Hepatocyte (in vitro differentiated cells): Measurements from ENCODE around the gene TWNK. TPM values are rescaled to one million over a fixed set of nuclear protein-coding genes. Genes with fewer than 3 reads are reported as not detected.

Source experiments
- DNase-seq: peaks from one replicate; pipeline ENCODE4 v3.0.0-alpha.2; 2016; ENCODE audit warnings: low spot score
- H2AFZ ChIP-seq: fragments of 200-600 bp; sonication (generic); 2 replicates; pipeline ENCODE4 v1.6.0; 2016; ENCODE audit warnings: antibody characterized with exemption, mild to moderate bottlenecking
- H3K27ac ChIP-seq: fragments of 200-600 bp; sonication (generic); 2 replicates; pipeline ENCODE4 v1.5.1; 2016; ENCODE audit warnings: mild to moderate bottlenecking
- H3K27me3 ChIP-seq: fragments of 200-600 bp; sonication (generic); 2 replicates; pipeline ENCODE4 v1.6.1; 2016
- H3K36me3 ChIP-seq: fragments of 200-600 bp; sonication (generic); replicated peaks from 2 replicates; pipeline ENCODE4 v1.5.1; 2016; ENCODE audit warnings: low read depth; ENCODE audit not compliant: insufficient read depth
- H3K4me1 ChIP-seq: fragments of 200-600 bp; sonication (generic); 2 replicates; pipeline ENCODE4 v1.5.1; 2016; ENCODE audit warnings: mild to moderate bottlenecking, moderate library complexity; ENCODE audit not compliant: insufficient read depth
- H3K4me2 ChIP-seq: fragments of 200-600 bp; sonication (generic); 2 replicates; pipeline ENCODE4 v1.6.0; 2016
- H3K4me3 ChIP-seq: fragments of 200-600 bp; sonication (generic); 2 replicates; pipeline ENCODE4 v1.5.1; 2016; ENCODE audit warnings: mild to moderate bottlenecking
- H3K79me2 ChIP-seq: fragments of 200-600 bp; sonication (generic); 2 replicates; pipeline ENCODE4 v1.6.0; 2017; ENCODE audit warnings: mild to moderate bottlenecking
- H3K9me2 ChIP-seq: fragments of 200-600 bp; sonication (generic); replicated peaks from 2 replicates; pipeline ENCODE4 v1.6.0; 2017; ENCODE audit warnings: mild to moderate bottlenecking; ENCODE audit not compliant: insufficient read depth
- H3K9me3 ChIP-seq: fragments of 200-600 bp; sonication (generic); 2 replicates; pipeline ENCODE4 v1.5.1; 2016; ENCODE audit warnings: low read depth, mild to moderate bottlenecking
- H4K20me1 ChIP-seq: fragments of 200-600 bp; sonication (generic); 2 replicates; pipeline ENCODE4 v1.6.0; 2016; ENCODE audit warnings: mild to moderate bottlenecking; ENCODE audit not compliant: insufficient read depth, poor library complexity, severe bottlenecking
- EZH2 ChIP-seq: fragments of 200-600 bp; sonication (generic); IDR thresholded peaks from 2 replicates; pipeline ENCODE4 v1.6.1; 2016; ENCODE audit warnings: antibody characterized with exemption, mild to moderate bottlenecking, borderline replicate concordance
- EZH2phosphoT487 ChIP-seq: fragments of 200-600 bp; sonication (generic); IDR thresholded peaks from one replicate; pipeline ENCODE4 v1.6.1; 2018; ENCODE audit warnings: antibody characterized with exemption, mild to moderate bottlenecking, low read depth, moderate library complexity; ENCODE audit not compliant: unreplicated experiment, severe bottlenecking
- WGBS: methylation state at CpG from one replicate; pipeline ENCODE4 v1.1.6; 2016; ENCODE audit warnings: low lambda C conversion rate; ENCODE audit errors: missing lambda C conversion rate; 5-methylcytosine and 5-hydroxymethylcytosine counted together
- polyA plus RNA-seq: library from polyadenylated mRNA; unstranded; fragments of >200 nt; fragmentation: Nextera tagmentation; extraction: Ambion mirVana; gene quantifications from 2 replicates; pipeline ENCODE4 v1.2.1, GENCODE V29; 2016
- total RNA-seq: library from RNA; depleted of rRNA; stranded (reverse); fragments of >200 nt; gene quantifications from 2 replicates; pipeline ENCODE4 v1.2.3, GENCODE V29; 2014
- TF ChIP-seq, protein P1 (sequence below): fragments of 200-600 bp; sonication (generic); IDR thresholded peaks from 2 replicates; pipeline ENCODE4 v1.5.1; 2016; ENCODE audit warnings: antibody characterized with exemption, mild to moderate bottlenecking; ENCODE audit not compliant: poor library complexity

Gene TWNK
- total and polyA plus RNA-seq, 2 experiments from 2014 or later: 4.0 to 5.0 TPM

DNA sequence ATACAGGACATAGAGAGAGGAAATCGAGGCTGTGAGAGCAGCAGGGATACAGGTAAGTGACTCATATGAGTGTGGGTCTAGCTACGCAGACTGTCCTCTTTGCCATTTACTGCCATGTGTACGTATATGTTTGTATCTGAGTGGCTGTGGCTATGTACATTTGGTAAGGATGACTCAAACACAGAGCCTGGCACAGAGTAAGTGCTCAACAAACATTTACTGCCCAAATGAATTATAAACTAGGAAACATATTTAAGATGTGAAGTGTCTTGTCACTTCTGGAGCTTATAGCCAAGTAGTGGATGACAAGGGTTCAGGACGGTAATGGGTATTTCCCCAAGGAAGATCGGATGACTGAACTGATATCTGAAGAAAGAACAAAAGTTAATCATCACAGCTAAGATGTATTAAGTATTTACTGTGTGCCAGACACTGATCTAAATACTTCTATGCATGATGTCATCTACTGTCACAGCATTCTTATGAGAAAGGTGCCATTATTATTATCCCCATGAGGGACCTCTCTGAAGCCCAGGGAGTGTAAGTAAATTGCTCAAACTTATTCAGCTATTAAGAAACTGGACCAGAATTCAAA, 6.1 kb upstream of the TWNK start:
- TF ChIP-seq EZH2phosphoT487: no peak
- TF ChIP-seq, protein P1, sequence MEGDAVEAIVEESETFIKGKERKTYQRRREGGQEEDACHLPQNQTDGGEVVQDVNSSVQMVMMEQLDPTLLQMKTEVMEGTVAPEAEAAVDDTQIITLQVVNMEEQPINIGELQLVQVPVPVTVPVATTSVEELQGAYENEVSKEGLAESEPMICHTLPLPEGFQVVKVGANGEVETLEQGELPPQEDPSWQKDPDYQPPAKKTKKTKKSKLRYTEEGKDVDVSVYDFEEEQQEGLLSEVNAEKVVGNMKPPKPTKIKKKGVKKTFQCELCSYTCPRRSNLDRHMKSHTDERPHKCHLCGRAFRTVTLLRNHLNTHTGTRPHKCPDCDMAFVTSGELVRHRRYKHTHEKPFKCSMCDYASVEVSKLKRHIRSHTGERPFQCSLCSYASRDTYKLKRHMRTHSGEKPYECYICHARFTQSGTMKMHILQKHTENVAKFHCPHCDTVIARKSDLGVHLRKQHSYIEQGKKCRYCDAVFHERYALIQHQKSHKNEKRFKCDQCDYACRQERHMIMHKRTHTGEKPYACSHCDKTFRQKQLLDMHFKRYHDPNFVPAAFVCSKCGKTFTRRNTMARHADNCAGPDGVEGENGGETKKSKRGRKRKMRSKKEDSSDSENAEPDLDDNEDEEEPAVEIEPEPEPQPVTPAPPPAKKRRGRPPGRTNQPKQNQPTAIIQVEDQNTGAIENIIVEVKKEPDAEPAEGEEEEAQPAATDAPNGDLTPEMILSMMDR: no peak
- no peak for TF ChIP-seq EZH2
- Histone ChIP-seq H2AFZ (no peak overlapping the region), H3K79me2 (peaks cover 5% of the 10 kb centered on the region), H3K27me3 (no peaks in the 10 kb centered on the region), H3K36me3 (no peaks in the 10 kb centered on the region), H3K4me3 (no peak overlapping the region), H3K4me2 (no peak overlapping the region), H3K9me3 (no peaks in the 10 kb centered on the region), H4K20me1 (no peaks in the 10 kb centered on the region), H3K9me2 (no peaks in the 10 kb centered on the region), H3K4me1 (peaks cover 9% of the 10 kb centered on the region), H3K27ac (no peak overlapping the region)
- DNase-seq: no peak
- WGBS: 95% methylated on average over 5 of the region's 5 CpGs

DNA sequence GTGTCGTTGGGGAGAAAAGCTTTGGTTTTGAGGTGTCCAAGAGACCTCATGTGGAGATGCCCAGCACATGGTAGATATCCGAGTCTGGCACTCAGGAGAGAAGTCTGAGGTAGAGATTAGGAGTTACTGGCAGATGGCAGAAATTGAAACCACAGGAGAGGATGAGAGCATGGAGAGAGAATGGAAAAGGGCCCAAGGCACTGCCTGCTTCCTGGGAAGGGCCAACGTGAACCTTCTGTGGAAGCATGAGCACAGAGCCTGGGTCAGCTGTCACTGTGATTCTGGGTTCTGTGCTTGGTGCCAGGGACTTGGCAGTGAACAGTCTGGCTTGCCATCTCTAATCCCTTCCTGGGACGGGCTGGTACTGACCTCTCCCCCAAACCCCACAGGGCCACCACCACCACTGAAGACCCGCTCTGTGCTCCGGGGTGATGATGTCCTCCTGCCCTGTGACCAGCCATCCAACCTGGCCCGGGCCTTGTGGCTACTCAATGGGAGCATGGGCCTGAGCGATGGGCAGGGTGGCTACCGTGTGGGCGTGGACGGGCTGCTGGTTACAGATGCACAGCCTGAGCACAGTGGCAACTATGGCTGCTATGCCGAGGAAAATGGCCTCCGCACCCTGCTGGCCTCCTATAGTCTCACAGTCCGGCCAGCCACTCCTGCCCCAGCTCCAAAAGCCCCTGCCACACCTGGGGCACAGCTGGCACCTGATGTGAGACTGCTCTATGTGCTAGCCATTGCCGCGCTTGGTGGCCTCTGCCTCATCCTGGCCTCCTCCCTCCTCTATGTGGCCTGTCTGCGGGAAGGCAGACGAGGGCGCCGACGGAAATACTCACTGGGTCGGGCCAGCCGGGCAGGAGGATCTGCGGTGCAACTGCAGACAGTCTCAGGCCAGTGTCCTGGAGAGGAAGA, 4.2 kb upstream of the TWNK start:
- Histone ChIP-seq H3K27me3 (no peaks in the 10 kb centered on the region), H3K9me2 (no peaks in the 10 kb centered on the region), H3K79me2 (peaks cover 20% of the 10 kb centered on the region), H3K4me1 (peaks cover 14% of the 10 kb centered on the region), H4K20me1 (no peaks in the 10 kb centered on the region), H3K27ac (no peak overlapping the region), H3K9me3 (no peaks in the 10 kb centered on the region), H3K4me3 (no peak overlapping the region), H3K4me2 (no peak overlapping the region), H2AFZ (no peak overlapping the region), H3K36me3 (no peaks in the 10 kb centered on the region)
- 94% methylated on average over 24 of the region's 24 CpGs for WGBS
- no peak for DNase-seq
- TF ChIP-seq, protein P1: no peak
- TF ChIP-seq EZH2phosphoT487: no peak
- TF ChIP-seq EZH2: no peak

DNA sequence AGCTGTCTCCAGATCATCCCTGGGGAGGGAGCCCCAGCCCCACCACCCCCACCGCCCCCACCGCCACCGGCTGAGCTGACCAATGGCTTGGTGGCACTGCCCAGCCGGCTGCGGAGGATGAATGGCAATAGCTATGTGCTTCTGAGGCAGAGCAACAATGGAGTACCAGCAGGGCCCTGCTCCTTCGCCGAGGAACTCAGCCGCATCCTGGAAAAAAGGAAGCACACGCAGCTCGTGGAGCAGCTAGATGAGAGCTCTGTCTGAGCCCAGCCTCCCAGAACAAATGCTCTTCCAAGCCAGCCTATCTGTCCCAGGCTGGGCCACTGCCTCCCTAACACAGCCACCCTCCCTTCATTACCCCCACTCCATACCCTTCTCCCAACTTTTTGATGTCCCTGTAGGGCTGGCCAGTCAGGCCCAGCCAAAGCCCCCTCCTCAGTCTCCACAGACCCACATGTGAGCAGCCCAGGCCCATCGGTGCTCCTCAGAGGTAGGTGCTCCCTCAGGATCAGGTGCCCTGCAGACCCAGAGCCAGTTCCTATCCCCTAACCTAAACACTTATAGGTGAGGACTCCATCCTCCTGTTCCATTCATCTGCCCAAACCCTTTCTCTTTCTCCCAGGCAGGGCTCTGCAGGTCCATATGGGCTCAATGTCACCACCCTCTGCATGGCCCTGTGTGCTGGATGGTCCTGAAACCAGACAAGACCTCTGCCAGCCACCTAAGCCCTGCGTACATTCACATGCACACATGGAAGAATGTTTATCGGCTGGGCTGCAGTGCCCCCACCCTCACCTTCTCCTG, 3.3 kb upstream of the TWNK start:
- 95% methylated on average over 8 of the region's 13 CpGs for WGBS
- no peak overlapping the region for H2AFZ ChIP-seq
- H3K4me3 ChIP-seq: no peak overlapping the region
- H3K4me1 ChIP-seq: peaks cover 14% of the 10 kb centered on the region
- TF ChIP-seq EZH2phosphoT487: no peak
- TF ChIP-seq, protein P1: no peak
- TF ChIP-seq EZH2: no peak
- H3K79me2 ChIP-seq: peaks cover 29% of the 10 kb centered on the region
- H3K36me3 ChIP-seq: no peaks in the 10 kb centered on the region
- H3K27me3 ChIP-seq: no peaks in the 10 kb centered on the region
- H3K27ac ChIP-seq: no peak overlapping the region
- no peak overlapping the region for H3K4me2 ChIP-seq
- no peaks in the 10 kb centered on the region for H3K9me2 ChIP-seq
- H3K9me3 ChIP-seq: no peaks in the 10 kb centered on the region
- no peak for DNase-seq
- no peaks in the 10 kb centered on the region for H4K20me1 ChIP-seq
